Pancreas (tissue), 10 donors: ENCODE results near the gene CDS2. TPM values are rescaled to one million over a fixed set of nuclear protein-coding genes. Genes with fewer than 3 reads are reported as not detected.
"Not testable (repeated sequence)": the region's sequence is repeated elsewhere in the genome, so short reads cannot be mapped to it uniquely, and the experiment has no call there.

Source experiments
- ATAC-seq, 4 donors: fragments of 200-7000 bp; cut with Tn5 transposase; one replicate each; pipeline versions ENCODE4 v1.8.0 to v1.9.1; 2020; ENCODE audit warnings: mild to moderate bottlenecking in 4 of 4, moderate library complexity in 4 of 4
- DNase-seq, 6 donors: peaks; one replicate each; pipeline ENCODE4 v3.0.0-alpha.2; 2020
- FAIRE-seq: peaks from 2 replicates; lab custom pipeline; 2012; peaks lifted over from hg19 to GRCh38; lab: Jason Lieb, UNC
- H3K27ac ChIP-seq, 4 donors: fragments of 200-600 bp; sonication (generic); 1 replicate in 3 of 4; 2 replicates in 1 of 4; pipeline versions ENCODE4 v1.5.0 to v1.8.0; 2020
- H3K27me3 ChIP-seq, 4 donors: fragments of 200-600 bp; one replicate each; pipeline ENCODE4 v1.8.0; 2021
- H3K36me3 ChIP-seq, 3 donors: fragments of 200-600 bp; sonication (generic) in 1 of 3; one replicate each; pipeline versions ENCODE4 v1.5.0 to v1.8.0; 2020 to 2021
- H3K4me1 ChIP-seq, 3 donors: fragments of 200-600 bp; one replicate each; pipeline ENCODE4 v1.8.0; 2021
- H3K4me3 ChIP-seq, 4 donors: fragments of 200-600 bp; sonication (generic) in 2 of 4; one replicate each; pipeline versions ENCODE4 v1.5.0 to v1.8.0; 2020 to 2021
- H3K9me3 ChIP-seq, 4 donors: fragments of 200-600 bp; one replicate each; pipeline ENCODE4 v1.8.0; 2021
- CTCF ChIP-seq, 4 donors: fragments of 200-600 bp; sonication (generic) in 3 of 4; IDR thresholded peaks; one replicate each; pipeline versions ENCODE4 v1.5.0 to v1.8.0; 2021; ENCODE audit warnings: antibody characterized with exemption in 4 of 4
- WGBS, 2 donors: extraction: QIAGEN DNeasy Blood & Tissue Kit; methylation state at CpG; one replicate each; pipeline ENCODE4 v1.1.7; 2013; 5-methylcytosine and 5-hydroxymethylcytosine counted together
- intact Hi-C, 3 donors: fragments of 100-400 bp; cut with DNase I; formaldehyde crosslinking; loops; one replicate each; pipeline versions ENCODE4 v1.11.1 to v1.14.2; 2022
- polyA plus RNA-seq, 2 donors: library from polyadenylated mRNA; stranded (reverse); fragments of 200-250 nt; gene quantifications; one replicate each; pipeline ENCODE4 v1.2.3, GENCODE V29; 2013
- total RNA-seq, 6 donors: library from RNA; stranded (reverse); fragmentation: NEBNext Ultra II Directional in 4 of 6; extraction: Animal tissue kit (Norgen Biotek cat#: 25700) in 4 of 6; gene quantifications; one replicate each; pipeline versions ENCODE4 v1.2.1 to v1.2.4, GENCODE V29; 2021 to 2023
- donor health status: healthy with polysubstance abuse.
- donor health status: DM: no; HTN: no; CAD: no; lungs with moderate emphysema.
- donor health status: DM: no; HTN: no; CAD: no.
- donor health status: control.
- donor health status: control.
- donor health status: Bipolar disorder and iron deficiency.
- donor health status: DM: yes; HTN: yes; CAD: no.
- donor health status: DM: no; HTN: no; CAD: no.
- donor health status: DM: no; HTN: no; CAD: no.
- donor health status: DM: yes; HTN: yes; CAD: no.

CDS2 gene
- total and polyA plus RNA-seq, 8 donors: 4.6 to 27.1 (median 14.6) TPM

GRCh38 chr20:5095454-5095853 is 31.4 kb upstream of the CDS2 start:
- no peak for TF ChIP-seq CTCF (IDR thresholded peaks at IDR 0.05)
- H3K4me3 ChIP-seq: no peak overlapping the region
- ATAC-seq (no peak), FAIRE-seq (no peak), DNase-seq (no peak)
- no peaks in the 10 kb centered on the region for H3K27me3 ChIP-seq
- H3K9me3 ChIP-seq: no peaks in the 10 kb centered on the region
- peaks cover 0 to 7% (median 0%) of the 10 kb centered on the region in 3 donors for H3K36me3 ChIP-seq
- intact Hi-C loops: loop anchor here in 1 of 3 donors (5.0 kb wide), 1 partner anchor 343 kb away; no protein-coding TSS in a partner anchor
- WGBS, 2 donors: 88 to 89% methylated on average over 3 of the region's 3 CpGs
- no peak overlapping the region for H3K27ac ChIP-seq
- no peaks in the 10 kb centered on the region for H3K4me1 ChIP-seq

DNA sequence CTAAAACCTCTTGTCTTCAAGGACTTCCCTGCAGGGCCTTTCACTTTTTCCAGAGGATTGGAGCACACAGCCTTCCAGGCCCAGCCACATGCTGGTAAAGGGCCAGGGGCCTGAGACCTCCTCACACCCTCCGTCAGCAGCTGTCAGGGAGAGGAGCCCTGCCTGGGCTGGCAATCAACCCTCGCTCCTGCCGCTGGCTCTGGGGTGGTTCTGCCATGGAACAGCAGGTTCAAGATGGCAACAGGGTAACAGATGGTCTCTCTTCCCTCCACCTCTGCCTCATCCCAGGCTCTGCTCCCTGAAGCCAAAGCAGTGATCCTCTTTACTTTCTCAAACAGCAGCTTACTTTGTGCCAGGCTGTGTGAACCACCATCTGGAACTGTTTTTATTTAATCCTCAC is 30.9 kb upstream of the CDS2 start:
- H3K36me3 ChIP-seq: peaks cover 0 to 9% (median 0%) of the 10 kb centered on the region in 3 donors
- TF ChIP-seq CTCF (IDR thresholded peaks at IDR 0.05): no peak
- no peak for DNase-seq
- no peaks in the 10 kb centered on the region for H3K4me1 ChIP-seq
- intact Hi-C loops: loop anchor here in 1 of 3 donors (5.0 kb wide), 1 partner anchor 344 kb away; no protein-coding TSS in a partner anchor
- no peaks in the 10 kb centered on the region for H3K9me3 ChIP-seq
- no peaks in the 10 kb centered on the region for H3K27me3 ChIP-seq
- FAIRE-seq: no peak
- 96% methylated on average over 3 of the region's 3 CpGs for WGBS, 2 donors
- H3K4me3 ChIP-seq: no peak overlapping the region
- ATAC-seq: no peak
- no peak overlapping the region for H3K27ac ChIP-seq

DNA sequence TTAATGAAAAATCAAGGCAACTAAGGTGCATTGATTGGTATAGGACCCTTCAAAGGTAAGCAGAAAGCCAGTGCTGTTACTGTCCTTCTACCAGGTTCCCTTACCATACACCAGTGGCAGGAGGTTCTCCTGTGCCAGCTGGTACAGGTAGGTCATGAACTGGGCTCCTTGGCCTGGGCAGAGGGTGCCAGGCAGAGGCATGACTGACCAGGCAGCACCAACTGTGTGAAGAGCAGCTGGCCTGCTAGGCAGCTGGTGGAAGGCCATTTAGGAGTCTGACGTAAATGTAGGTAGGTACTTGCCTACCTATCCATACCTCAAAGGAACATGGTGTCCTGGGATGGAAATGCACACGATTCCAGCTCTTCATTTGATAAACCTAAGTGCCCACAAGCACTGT is 30.3 kb upstream of the CDS2 start:
- WGBS, 2 donors: 84 to 90% methylated on average over 2 of the region's 2 CpGs

GRCh38 chr20:5099009-5099408 is 27.8 kb upstream of the CDS2 start:
- DNase-seq, ATAC-seq, H3K4me3 ChIP-seq, H3K27me3 ChIP-seq, H3K27ac ChIP-seq, H3K4me1 ChIP-seq, H3K9me3 ChIP-seq, FAIRE-seq: not testable (repeated sequence)
- 72 to 79% methylated on average over 1 of the region's 1 CpG for WGBS, 2 donors
- intact Hi-C loops: loop anchor here in 1 of 3 donors (5.0 kb wide), 1 partner anchor 347 kb away; no protein-coding TSS in a partner anchor
- peaks cover 0 to 18% (median 3%) of the 10 kb centered on the region in 3 donors for H3K36me3 ChIP-seq

More for the DNA sequence above, 30.3 kb upstream of the CDS2 start:
- ATAC-seq: no peak
- Histone ChIP-seq H3K4me1 (no peaks in the 10 kb centered on the region), H3K9me3 (no peaks in the 10 kb centered on the region), H3K27me3 (no peaks in the 10 kb centered on the region), H3K36me3 (peaks cover 0 to 9% (median 0%) of the 10 kb centered on the region in 3 donors), H3K27ac (no peak overlapping the region), H3K4me3 (no peak overlapping the region)
- no peak for DNase-seq
- TF ChIP-seq CTCF (IDR thresholded peaks at IDR 0.05): no peak
- FAIRE-seq: no peak
- intact Hi-C loops: loop anchor here in 1 of 3 donors (5.0 kb wide), 1 partner anchor 344 kb away; no protein-coding TSS in a partner anchor

DNA sequence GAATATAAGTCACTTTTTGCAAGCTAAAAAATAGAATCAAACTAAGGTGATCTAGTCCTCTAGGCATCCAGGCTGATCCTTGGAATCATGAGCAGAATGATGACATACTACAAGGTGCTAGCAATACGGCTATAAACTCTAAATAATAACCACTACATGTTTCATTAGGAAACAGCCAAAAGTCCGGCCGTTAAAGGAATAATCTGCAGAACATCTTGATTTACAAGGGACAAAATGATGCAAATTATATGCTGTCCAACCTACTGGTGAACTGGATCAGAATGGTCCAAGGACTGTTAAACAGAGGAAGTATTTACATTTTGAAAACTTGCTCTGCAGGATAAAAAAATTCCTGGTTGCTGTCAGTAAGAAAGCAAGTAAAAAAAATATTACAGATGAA is 26.9 kb upstream of the CDS2 start:
- not testable (repeated sequence) for H3K9me3 ChIP-seq, H3K4me1 ChIP-seq, H3K4me3 ChIP-seq, H3K27me3 ChIP-seq, H3K27ac ChIP-seq, ATAC-seq, DNase-seq, FAIRE-seq
- peaks cover 0 to 27% (median 9%) of the 10 kb centered on the region in 3 donors for H3K36me3 ChIP-seq
- 84 to 85% methylated on average over 3 of the region's 3 CpGs for WGBS, 2 donors
- intact Hi-C loops: loop anchor here in 1 of 3 donors (5.0 kb wide), 1 partner anchor 348 kb away; no protein-coding TSS in a partner anchor

DNA sequence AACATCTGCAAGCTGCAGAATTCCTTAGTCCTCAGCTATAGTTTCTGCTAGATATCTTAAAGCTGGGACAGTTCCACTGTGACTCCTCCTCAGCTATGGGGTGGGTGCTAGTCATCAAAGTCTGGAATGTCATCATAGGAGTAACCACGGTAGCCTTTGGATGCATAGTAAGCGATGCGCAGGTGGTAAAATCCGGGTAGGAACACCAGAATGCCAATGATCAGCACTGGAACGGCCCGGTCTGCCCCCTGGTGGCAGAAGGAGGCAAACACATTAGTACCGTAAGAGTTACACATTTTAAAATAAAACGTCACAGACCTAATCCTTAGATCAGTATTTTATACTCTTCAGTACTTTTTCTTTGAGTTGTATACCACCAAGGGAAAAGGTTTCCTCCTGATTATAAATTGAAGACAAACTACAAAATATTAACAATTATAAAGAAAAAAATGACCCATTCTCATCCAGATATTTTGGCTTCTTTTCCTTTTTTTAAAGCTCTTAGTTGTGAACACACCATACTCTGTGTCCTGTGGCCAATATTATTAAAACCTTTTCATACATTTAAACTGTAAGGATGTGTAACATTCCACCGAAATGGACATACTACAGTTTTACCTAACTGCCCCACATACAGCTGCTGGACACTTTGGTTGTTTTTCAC is 26.0 kb upstream of the CDS2 start:
- no peak overlapping the region for H3K27ac ChIP-seq
- intact Hi-C loops: no loop called here
- peak; percentile 70 for FAIRE-seq
- H3K36me3 ChIP-seq: peaks cover 0 to 31% (median 17%) of the 10 kb centered on the region in 3 donors
- H3K9me3 ChIP-seq: no peaks in the 10 kb centered on the region
- 11 to 13% methylated on average over 9 of the region's 9 CpGs for WGBS, 2 donors
- TF ChIP-seq CTCF (IDR thresholded peaks at IDR 0.05): peak; percentile 79 to 91 (median 83)
- no peaks in the 10 kb centered on the region for H3K4me1 ChIP-seq
- H3K27me3 ChIP-seq: no peaks in the 10 kb centered on the region
- H3K4me3 ChIP-seq: no peak overlapping the region
- peak; percentile 82 to 98 (median 92) for ATAC-seq
- DNase-seq: peak; percentile 39 to 90 (median 73)
